Measurements from ENCODE around the gene UTP14A. TPM values are rescaled to one million over a fixed set of nuclear protein-coding genes. Genes with fewer than 3 reads are reported as not detected.

UTP14A gene
- total and polyA plus RNA-seq, 2 donors from 2014 or later: 7.7 to 15.3 TPM

DNA sequence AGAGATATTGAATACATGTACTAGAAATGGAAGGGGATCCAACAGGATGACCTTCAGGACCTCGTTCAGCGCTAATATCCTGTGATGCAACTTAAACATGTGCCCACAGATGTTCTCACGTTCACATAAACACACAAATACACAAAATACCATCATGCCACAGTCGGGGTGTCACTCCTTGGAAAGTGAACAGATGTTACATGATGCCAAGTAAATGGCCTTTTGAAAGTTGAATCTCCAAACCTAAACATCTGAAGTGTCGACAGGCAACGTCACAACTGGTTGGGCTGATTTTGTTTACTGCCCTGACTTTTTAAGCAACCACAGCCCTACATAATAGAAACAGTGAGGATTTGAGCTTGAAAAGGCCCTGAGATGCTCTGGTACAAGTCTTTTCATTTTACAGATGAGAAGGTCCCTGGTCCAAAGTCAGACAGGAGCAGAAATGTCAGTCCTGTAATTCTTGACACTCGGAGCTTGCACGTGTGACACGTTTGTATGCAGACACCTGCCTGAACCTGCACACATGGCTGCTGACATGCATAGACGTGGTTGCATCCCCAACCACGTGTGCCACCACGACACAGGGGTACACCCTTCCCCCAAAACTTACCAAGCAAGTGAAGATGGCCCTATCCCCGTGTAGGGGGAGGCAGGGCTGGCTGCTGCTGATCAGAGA, 53.0 kb downstream of the UTP14A start:
- no peak for DNase-seq
- no peaks in the 10 kb centered on the region for H3K36me3 ChIP-seq (ENCODE audit: control insufficient read depth in 2 of 3, insufficient read depth in 3 of 3, low read length in 3 of 3)
- H3K9ac ChIP-seq (ENCODE audit: low read length in 3 of 3): no peak overlapping the region
- no peak overlapping the region for H3K27ac ChIP-seq (ENCODE audit: low read depth in 2 of 2, low read length in 2 of 2)
- H3K27me3 ChIP-seq (ENCODE audit: control insufficient read depth, insufficient read depth, low read length): no peaks in the 10 kb centered on the region
- intact Hi-C loops (cut with DNase I): no loop called here
- H3K9me3 ChIP-seq (ENCODE audit: control insufficient read depth in 2 of 3, insufficient read depth in 1 of 3, low read length in 3 of 3): no peaks in the 10 kb centered on the region
- TF ChIP-seq, protein P1, sequence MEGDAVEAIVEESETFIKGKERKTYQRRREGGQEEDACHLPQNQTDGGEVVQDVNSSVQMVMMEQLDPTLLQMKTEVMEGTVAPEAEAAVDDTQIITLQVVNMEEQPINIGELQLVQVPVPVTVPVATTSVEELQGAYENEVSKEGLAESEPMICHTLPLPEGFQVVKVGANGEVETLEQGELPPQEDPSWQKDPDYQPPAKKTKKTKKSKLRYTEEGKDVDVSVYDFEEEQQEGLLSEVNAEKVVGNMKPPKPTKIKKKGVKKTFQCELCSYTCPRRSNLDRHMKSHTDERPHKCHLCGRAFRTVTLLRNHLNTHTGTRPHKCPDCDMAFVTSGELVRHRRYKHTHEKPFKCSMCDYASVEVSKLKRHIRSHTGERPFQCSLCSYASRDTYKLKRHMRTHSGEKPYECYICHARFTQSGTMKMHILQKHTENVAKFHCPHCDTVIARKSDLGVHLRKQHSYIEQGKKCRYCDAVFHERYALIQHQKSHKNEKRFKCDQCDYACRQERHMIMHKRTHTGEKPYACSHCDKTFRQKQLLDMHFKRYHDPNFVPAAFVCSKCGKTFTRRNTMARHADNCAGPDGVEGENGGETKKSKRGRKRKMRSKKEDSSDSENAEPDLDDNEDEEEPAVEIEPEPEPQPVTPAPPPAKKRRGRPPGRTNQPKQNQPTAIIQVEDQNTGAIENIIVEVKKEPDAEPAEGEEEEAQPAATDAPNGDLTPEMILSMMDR (IDR thresholded peaks at IDR 0.05; ENCODE audit: borderline replicate concordance, extremely low read depth, insufficient read depth): no peak
- FAIRE-seq: no peak
- peaks cover 0 to 5% (median 0%) of the 10 kb centered on the region in 3 donors for H3K4me1 ChIP-seq (ENCODE audit: control insufficient read depth in 2 of 3, insufficient read depth in 2 of 3, low read depth in 1 of 3, low read length in 3 of 3)
- no peak overlapping the region for H3K4me3 ChIP-seq (ENCODE audit: low read length in 3 of 3)

DNA sequence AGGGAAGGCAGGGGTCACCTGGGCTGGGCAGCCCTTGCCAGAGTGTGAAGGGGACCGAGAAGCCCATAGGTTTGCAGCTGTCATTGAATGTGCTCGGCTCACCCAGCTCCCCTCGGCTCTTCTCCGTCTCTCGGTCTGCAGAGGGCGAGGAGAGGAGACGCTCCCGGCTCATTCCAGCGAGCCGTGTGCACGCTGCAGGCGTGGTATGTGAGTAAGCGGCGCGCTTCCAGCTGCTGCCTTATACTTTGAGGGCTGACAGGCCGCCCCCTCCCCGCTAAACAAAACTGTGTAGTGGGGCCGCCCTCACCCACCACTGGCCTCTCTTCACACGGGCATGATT, 53.5 kb downstream of the UTP14A start:
- peaks cover 0 to 5% (median 0%) of the 10 kb centered on the region in 3 donors for H3K4me1 ChIP-seq (ENCODE audit: control insufficient read depth in 2 of 3, insufficient read depth in 2 of 3, low read depth in 1 of 3, low read length in 3 of 3)
- FAIRE-seq (no peak), DNase-seq (peak in 3 of 5 donors; percentile 22 to 67 (median 46))
- no peak overlapping the region for H3K27ac ChIP-seq (ENCODE audit: low read depth in 2 of 2, low read length in 2 of 2)
- TF ChIP-seq, protein P1 (IDR thresholded peaks at IDR 0.05; ENCODE audit: borderline replicate concordance, extremely low read depth, insufficient read depth): no peak
- intact Hi-C loops (cut with DNase I): no loop called here
- no peaks in the 10 kb centered on the region for H3K27me3 ChIP-seq (ENCODE audit: control insufficient read depth, insufficient read depth, low read length)
- no peaks in the 10 kb centered on the region for H3K36me3 ChIP-seq (ENCODE audit: control insufficient read depth in 2 of 3, insufficient read depth in 3 of 3, low read length in 3 of 3)
- H3K9ac ChIP-seq (ENCODE audit: low read length in 3 of 3): no peak overlapping the region
- H3K4me3 ChIP-seq (ENCODE audit: low read length in 3 of 3): no peak overlapping the region
- no peaks in the 10 kb centered on the region for H3K9me3 ChIP-seq (ENCODE audit: control insufficient read depth in 2 of 3, insufficient read depth in 1 of 3, low read length in 3 of 3)

DNA sequence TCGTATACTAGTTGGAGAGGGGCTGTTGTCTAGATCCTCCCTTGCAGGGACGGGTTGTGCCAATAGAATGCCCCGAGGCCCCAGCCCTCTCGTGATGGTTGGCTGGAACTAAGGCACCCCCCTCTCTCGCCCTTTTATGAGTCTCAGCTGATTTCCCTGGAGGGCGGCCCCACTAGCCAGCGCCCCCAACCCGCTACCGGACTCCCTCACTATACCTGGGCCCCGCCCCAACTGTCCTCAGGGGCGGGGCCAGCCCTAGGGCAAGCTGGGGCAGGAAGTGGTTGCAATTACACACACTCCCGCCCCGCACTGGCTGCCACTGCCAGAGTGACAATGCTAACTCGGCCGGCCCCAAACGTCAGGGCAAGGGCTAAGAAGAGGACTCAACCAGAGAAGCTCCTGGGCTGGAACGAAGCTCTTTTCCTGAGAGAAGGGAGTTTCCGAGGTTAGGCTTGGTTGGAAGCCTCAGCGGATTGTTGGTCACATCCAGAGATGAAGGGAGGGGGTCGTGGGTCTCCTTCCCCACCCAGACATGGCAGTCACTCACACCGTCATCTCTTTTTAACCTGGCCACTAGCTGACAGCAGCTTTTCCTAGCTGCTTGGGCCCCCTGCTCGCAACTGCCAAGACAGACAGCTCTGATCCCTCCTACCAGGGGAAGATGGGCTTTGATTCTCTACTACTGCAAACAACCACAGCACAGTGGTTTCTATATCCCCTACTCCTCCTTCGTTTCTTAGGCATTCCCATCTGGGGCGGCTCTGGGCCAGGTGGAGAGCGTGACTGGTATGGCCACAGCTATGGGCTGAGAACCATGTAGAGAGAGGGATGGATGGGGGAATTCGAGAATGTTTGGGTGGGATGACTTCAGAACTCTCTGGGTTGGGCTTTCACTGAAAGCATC, 55.5 kb downstream of the UTP14A start:
- TF ChIP-seq, protein P1 (IDR thresholded peaks at IDR 0.05; ENCODE audit: borderline replicate concordance, extremely low read depth, insufficient read depth): no peak
- peak overlapping the region in 1 of 2 donors; percentile 28 for H3K27ac ChIP-seq (ENCODE audit: low read depth in 2 of 2, low read length in 2 of 2)
- peak overlapping the region in 1 of 3 donors; percentile 46 for H3K9ac ChIP-seq (ENCODE audit: low read length in 3 of 3)
- no peaks in the 10 kb centered on the region for H3K36me3 ChIP-seq (ENCODE audit: control insufficient read depth in 2 of 3, insufficient read depth in 3 of 3, low read length in 3 of 3)
- H3K4me3 ChIP-seq (ENCODE audit: low read length in 3 of 3): peak overlapping the region; percentile 7 to 41 (median 39)
- DNase-seq (peak; percentile 77 to 90 (median 81)), FAIRE-seq (no peak)
- H3K27me3 ChIP-seq (ENCODE audit: control insufficient read depth, insufficient read depth, low read length): no peaks in the 10 kb centered on the region
- peaks cover 0 to 5% (median 0%) of the 10 kb centered on the region in 3 donors for H3K4me1 ChIP-seq (ENCODE audit: control insufficient read depth in 2 of 3, insufficient read depth in 2 of 3, low read depth in 1 of 3, low read length in 3 of 3)
- no peaks in the 10 kb centered on the region for H3K9me3 ChIP-seq (ENCODE audit: control insufficient read depth in 2 of 3, insufficient read depth in 1 of 3, low read length in 3 of 3)
- intact Hi-C loops (cut with DNase I): no loop called here

Data from kidney (tissue), 14 donors.